Stimulated activated CD4-positive, alpha-beta T cell treated with anti-CD3 and anti-CD28 coated beads, Interleukin-4, amount 100 ng/mL, for 24 hours (primary cell): ENCODE data around the gene GOLGA8B.
"Not testable (repeated sequence)": the region's sequence is repeated elsewhere in the genome, so short reads cannot be mapped to it uniquely, and the experiment has no call there.

Source experiments
- DNase-seq: peaks from one replicate; pipeline ENCODE4 v3.0.0-alpha.2; 2020

Gene GOLGA8B

DNA sequence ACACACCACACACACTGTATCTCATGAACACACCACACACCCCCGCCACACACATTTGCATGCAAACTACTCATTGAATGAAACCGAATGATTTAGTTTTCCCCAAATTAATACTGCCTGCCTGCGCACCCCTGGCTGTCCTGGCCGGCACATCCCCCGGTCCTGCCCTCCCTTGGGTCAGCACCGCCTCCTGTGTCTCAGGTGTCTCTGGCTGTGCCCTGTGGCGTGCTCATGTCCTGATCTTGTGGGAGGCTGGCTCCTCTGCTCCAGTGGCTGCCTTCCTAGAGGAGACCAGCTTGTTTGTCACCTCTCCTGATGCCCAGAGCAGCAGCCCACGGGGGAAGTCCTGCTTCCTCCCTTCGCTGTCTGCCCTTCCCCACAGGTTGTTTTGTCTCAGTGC lies 28.7 kb downstream of the GOLGA8B start:
- DNase-seq = not testable (repeated sequence)

GRCh38 chr15:34554126-34554525 lies 29.3 kb downstream of the GOLGA8B start:
- not testable (repeated sequence) for DNase-seq

DNA sequence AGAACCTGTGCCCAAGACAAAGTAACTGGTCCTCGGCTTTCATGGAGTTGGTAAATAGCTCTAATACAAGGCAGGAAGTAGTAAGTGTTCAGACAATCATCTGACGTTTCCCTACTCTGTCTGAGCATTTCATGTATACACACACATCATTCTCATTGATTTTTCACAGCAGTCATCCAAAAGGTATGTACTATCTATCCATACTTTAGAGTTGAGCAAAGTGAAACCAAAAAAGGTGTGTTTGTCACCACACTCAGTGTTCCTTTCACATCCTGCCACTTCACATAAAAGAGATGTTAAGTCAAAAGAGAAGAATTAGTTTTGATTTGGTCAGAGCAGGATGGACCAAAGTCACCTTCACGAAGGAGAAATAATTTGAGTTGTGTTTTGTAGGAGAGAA lies 33.3 kb downstream of the GOLGA8B start:
- DNase-seq = not testable (repeated sequence)

DNA sequence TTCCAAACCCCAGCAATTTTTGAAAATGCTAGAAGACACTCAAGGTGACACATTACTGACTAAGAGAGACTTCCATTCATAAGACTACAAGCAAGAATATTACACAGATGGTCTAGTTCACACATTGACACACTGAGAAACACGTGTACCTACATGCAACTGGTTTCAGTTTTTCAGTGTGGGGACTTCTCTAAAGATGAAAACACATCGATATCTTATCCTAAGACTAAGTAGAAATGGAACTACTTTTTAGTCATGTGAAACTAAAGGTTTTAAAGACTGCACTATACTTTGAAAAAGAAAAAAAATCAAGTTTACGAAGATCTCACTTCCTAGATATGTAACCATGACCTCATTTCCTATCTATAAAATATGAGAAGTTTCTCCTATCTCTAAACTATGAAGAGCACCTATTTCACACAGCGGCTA lies 34.1 kb downstream of the GOLGA8B start:
- not testable (repeated sequence) for DNase-seq

- not testable (repeated sequence) for DNase-seq
Measured at GRCh38 chr15:34543860-34544649, 39.4 kb downstream of the GOLGA8B start.

GRCh38 chr15:34535857-34536256 lies 47.6 kb downstream of the GOLGA8B start:
- DNase-seq = not testable (repeated sequence)
